HCT116 (cell line): ENCODE data around the gene KBTBD8. TPM values are rescaled to one million over a fixed set of nuclear protein-coding genes. Genes with fewer than 3 reads are reported as not detected.

ENCODE experiments used
- ATAC-seq: fragments of 200-7000 bp; cut with Tn5 transposase; 2 replicates; pipeline ENCODE4 v1.9.1; 2020; ENCODE audit warnings: mild to moderate bottlenecking, moderate library complexity
- BruUV-seq: library from RNA; stranded (reverse); fragments of 400-500 nt; replicated peaks from 2 replicates; lab custom pipeline; 2021; lab: Mats Ljungman, UMichigan
- CTCF ChIA-PET: fragments of 300-600 bp; sonication (Branson Sonifier 250); formaldehyde crosslinking; loops from one replicate; lab custom pipeline; 2021; ENCODE audit warnings: antibody characterized with exemption; lab: Charles Lee
- POLR2A ChIA-PET: fragments of 300-600, 350-600 bp; sonication (Branson Sonifier 250); formaldehyde crosslinking; loops from one replicate; lab custom pipeline; 2021; ENCODE audit warnings: antibody characterized with exemption; lab: Charles Lee
- RAD21 ChIA-PET, 2 experiments: fragments of 300-600 bp; sonication (Branson Sonifier 250); formaldehyde crosslinking; loops; one replicate each; lab custom pipeline; 2023; ENCODE audit warnings: low total read pairs in 2 of 2; ENCODE audit not compliant: uncharacterized antibody in 2 of 2, unreplicated experiment in 2 of 2, low non-redundant PET in 1 of 2; lab: Charles Lee
- DNase-seq: peaks from one replicate; pipeline ENCODE4 v3.0.0-alpha.2; 2010; ENCODE audit warnings: low read depth, low spot score
- H2AFZ ChIP-seq: fragments of 200-600 bp; shearing (Covaris generic), sonication (generic); 2 replicates; pipeline ENCODE4 v1.6.1; 2017; ENCODE audit warnings: low read depth, mixed run types, mixed read lengths, antibody characterized with exemption, low read length; ENCODE audit not compliant: poor library complexity, severe bottlenecking
- H3K27ac ChIP-seq: 2 replicates; pipeline ENCODE4 v1.5.1; 2012; ENCODE audit warnings: low read depth, low read length
- H3K27me3 ChIP-seq: fragments of 200-600 bp; sonication (generic); 2 replicates; pipeline ENCODE4 v1.6.1; 2016; ENCODE audit warnings: mixed run types, low read length, mixed read lengths; ENCODE audit not compliant: insufficient read depth
- H3K36me3 ChIP-seq, 2 experiments: fragments of 200-500 bp in 1 of 2; fragments of 200-600 bp in 1 of 2; sonication (Bioruptor generic) in 1 of 2; sonication (generic) in 1 of 2; 2 replicates each; pipeline versions ENCODE4 v1.5.1 to v1.6.1; 2014 to 2016; ENCODE audit warnings: low read length in 2 of 2, inconsistent platforms in 1 of 2, mixed read lengths in 1 of 2, mixed run types in 1 of 2; ENCODE audit not compliant: insufficient read depth in 2 of 2, control insufficient read depth in 1 of 2
- H3K4me1 ChIP-seq, 2 experiments: fragments of 200-600 bp in 1 of 2; sonication (generic) in 1 of 2; 2 replicates each; pipeline versions ENCODE4 v1.5.1 to v1.6.1; 2012 to 2017; ENCODE audit warnings: low read length in 2 of 2, inconsistent platforms in 1 of 2, mild to moderate bottlenecking in 1 of 2, mixed read lengths in 1 of 2, mixed run types in 1 of 2, moderate library complexity in 1 of 2; ENCODE audit not compliant: insufficient read depth in 2 of 2, control insufficient read depth in 1 of 2
- H3K4me2 ChIP-seq: fragments of 200-600 bp; sonication (generic); 2 replicates; pipeline ENCODE4 v1.6.1; 2017; ENCODE audit warnings: mixed run types, low read length, mixed read lengths
- H3K4me3 ChIP-seq, 2 experiments: fragments of 200-600 bp in 1 of 2; sonication (generic) in 1 of 2; replicated peaks in 1 of 2; 2 replicates each; pipeline ENCODE4 v1.5.1; 2011 to 2016; ENCODE audit warnings: low read length in 2 of 2, control low read depth in 1 of 2, low read depth in 1 of 2, mild to moderate bottlenecking in 1 of 2, mixed read lengths in 1 of 2, mixed run types in 1 of 2
- H3K79me2 ChIP-seq: fragments of 200-600 bp; sonication (generic); 2 replicates; pipeline ENCODE4 v1.6.1; 2017; ENCODE audit warnings: mild to moderate bottlenecking, mixed run types, low read length, moderate library complexity, mixed read lengths; ENCODE audit not compliant: insufficient read depth
- H3K9ac ChIP-seq: fragments of 200-600 bp; sonication (generic); 2 replicates; pipeline ENCODE4 v1.6.1; 2016; ENCODE audit warnings: low read length, mixed read lengths
- H3K9me2 ChIP-seq: fragments of 200-600 bp; sonication (generic), shearing (Covaris generic); 2 replicates; pipeline ENCODE4 v1.6.1; 2017; ENCODE audit warnings: mixed run types, mild to moderate bottlenecking, moderate library complexity; ENCODE audit not compliant: insufficient read depth
- H3K9me3 ChIP-seq, 2 experiments: fragments of 200-500 bp in 1 of 2; fragments of 200-600 bp in 1 of 2; sonication (Bioruptor generic) in 1 of 2; sonication (generic) in 1 of 2; 2 replicates each; pipeline ENCODE4 v1.6.1; 2014 to 2017; ENCODE audit warnings: low read length in 2 of 2, mixed read lengths in 2 of 2, inconsistent platforms in 1 of 2, low read depth in 1 of 2, mild to moderate bottlenecking in 1 of 2, mixed run types in 1 of 2, moderate library complexity in 1 of 2; ENCODE audit not compliant: control insufficient read depth in 1 of 2, insufficient read depth in 1 of 2
- H4K20me1 ChIP-seq: fragments of 200-600 bp; sonication (generic), shearing (Covaris generic); 2 replicates; pipeline ENCODE4 v1.6.1; 2017; ENCODE audit warnings: mixed run types, mild to moderate bottlenecking, moderate library complexity; ENCODE audit not compliant: insufficient read depth
- ATF3 ChIP-seq: IDR thresholded peaks from 2 replicates; pipeline ENCODE4 v1.6.1; 2012
- CEBPB ChIP-seq: IDR thresholded peaks from 2 replicates; pipeline ENCODE4 v1.6.1; 2012; ENCODE audit warnings: low read depth
- CTCF ChIP-seq, 3 experiments: fragments of 200-600 bp in 1 of 3; sonication (generic) in 1 of 3; IDR thresholded peaks in 2 of 3; conservative IDR thresholded peaks in 1 of 3; 2 replicates each; pipeline ENCODE4 v1.5.1; 2012 to 2017; ENCODE audit warnings: low read depth in 2 of 3, low read length in 2 of 3, antibody characterized with exemption in 1 of 3, borderline replicate concordance in 1 of 3, control low read depth in 1 of 3, mild to moderate bottlenecking in 1 of 3, mixed read lengths in 1 of 3, mixed run types in 1 of 3, moderate library complexity in 1 of 3; ENCODE audit not compliant: insufficient read depth in 1 of 3
- EGR1 ChIP-seq: IDR thresholded peaks from 2 replicates; pipeline ENCODE4 v1.6.1; 2012; ENCODE audit warnings: low read depth
- ELF1 ChIP-seq: IDR thresholded peaks from 2 replicates; pipeline ENCODE4 v1.6.1; 2012; ENCODE audit warnings: low read depth, borderline replicate concordance
- EZH2phosphoT487 ChIP-seq: fragments of 200-600 bp; IDR thresholded peaks from 2 replicates; pipeline ENCODE4 v1.6.1; 2018; ENCODE audit warnings: antibody characterized with exemption, borderline replicate concordance
- FOSL1 ChIP-seq: IDR thresholded peaks from 2 replicates; pipeline ENCODE4 v1.6.1; 2012; ENCODE audit warnings: low read depth
- JUND ChIP-seq: IDR thresholded peaks from 2 replicates; pipeline ENCODE4 v1.6.1; 2012
- POLR2A ChIP-seq: IDR thresholded peaks from 2 replicates; pipeline ENCODE4 v1.7.0; 2011; ENCODE audit warnings: borderline replicate concordance; ENCODE audit not compliant: insufficient read depth, insufficient read length; ENCODE audit errors: extremely low read depth
- POLR2AphosphoS5 ChIP-seq: IDR thresholded peaks from 2 replicates; pipeline ENCODE4 v1.6.1; 2011; ENCODE audit warnings: mild to moderate bottlenecking, low read depth, low read length, moderate library complexity
- RAD21 ChIP-seq: IDR thresholded peaks from 2 replicates; pipeline ENCODE4 v1.6.1; 2012; ENCODE audit warnings: low read depth, mild to moderate bottlenecking
- SIN3A ChIP-seq: IDR thresholded peaks from 2 replicates; pipeline ENCODE4 v1.6.1; 2012; ENCODE audit warnings: low read depth
- TCF7L2 ChIP-seq: IDR thresholded peaks from 2 replicates; pipeline ENCODE4 v1.7.0; 2011; ENCODE audit warnings: borderline replicate concordance, inconsistent platforms; ENCODE audit not compliant: insufficient read depth, insufficient read length; ENCODE audit errors: extremely low read depth
- YY1 ChIP-seq: IDR thresholded peaks from 2 replicates; pipeline ENCODE4 v1.6.1; 2011; ENCODE audit warnings: low read length, low read depth, moderate library complexity, mild to moderate bottlenecking; ENCODE audit not compliant: insufficient replicate concordance; ENCODE audit errors: extremely low read depth
- ZFX ChIP-seq: fragments of 450-650 bp; IDR thresholded peaks from 2 replicates; pipeline ENCODE4 v1.6.1; 2017
- ZNF274 ChIP-seq: fragments of 200-500 bp; sonication (Bioruptor generic); IDR thresholded peaks from 2 replicates; pipeline ENCODE4 v1.6.1; 2014; ENCODE audit warnings: mild to moderate bottlenecking, low read depth, low read length, inconsistent platforms
- intact Hi-C: fragments of 100-400 bp; cut with micrococcal nuclease; formaldehyde crosslinking; loops from 2 replicates; pipeline ENCODE4 v1.10.0; 2022
- total RNA-seq: library from RNA; stranded (reverse); gene quantifications from one replicate; pipeline ENCODE4 v1.2.1, GENCODE V29; 2021; ENCODE audit not compliant: unreplicated experiment
- TF ChIP-seq, protein P1 (sequence below): IDR thresholded peaks from 2 replicates; pipeline ENCODE4 v1.6.1; 2011; ENCODE audit warnings: mild to moderate bottlenecking, low read length, moderate library complexity; ENCODE audit not compliant: insufficient replicate concordance; ENCODE audit errors: extremely low read depth

Gene KBTBD8
- total RNA-seq, 1 experiment from 2014 or later, result 1.4 TPM

GRCh38 chr3:67001086-67001861 lies 3.2 kb downstream of the KBTBD8 start:
- H3K79me2 ChIP-seq, result no peaks in the 10 kb centered on the region
- no peak overlapping the region for H3K27ac ChIP-seq
- H3K4me3 ChIP-seq, result no peak overlapping the region
- BruUV-seq, result no TSS peak
- RAD21 ChIA-PET, result no interaction called here
- no peak for ATAC-seq
- H3K36me3 ChIP-seq, result no peaks in the 10 kb centered on the region
- no peaks in the 10 kb centered on the region for H3K27me3 ChIP-seq
- H4K20me1 ChIP-seq, result no peaks in the 10 kb centered on the region
- CTCF ChIA-PET, result no interaction called here
- POLR2A ChIA-PET, result no interaction called here
- no peak overlapping the region for H3K9ac ChIP-seq
- H3K4me1 ChIP-seq, result peaks cover 4 to 15% of the 10 kb centered on the region in 2 experiments; a peak in 3 of 4 replicates
- no peaks in the 10 kb centered on the region for H3K9me3 ChIP-seq
- TF ChIP-seq EGR1 (no peak), JUND (no peak)
- TF ChIP-seq, protein P1, sequence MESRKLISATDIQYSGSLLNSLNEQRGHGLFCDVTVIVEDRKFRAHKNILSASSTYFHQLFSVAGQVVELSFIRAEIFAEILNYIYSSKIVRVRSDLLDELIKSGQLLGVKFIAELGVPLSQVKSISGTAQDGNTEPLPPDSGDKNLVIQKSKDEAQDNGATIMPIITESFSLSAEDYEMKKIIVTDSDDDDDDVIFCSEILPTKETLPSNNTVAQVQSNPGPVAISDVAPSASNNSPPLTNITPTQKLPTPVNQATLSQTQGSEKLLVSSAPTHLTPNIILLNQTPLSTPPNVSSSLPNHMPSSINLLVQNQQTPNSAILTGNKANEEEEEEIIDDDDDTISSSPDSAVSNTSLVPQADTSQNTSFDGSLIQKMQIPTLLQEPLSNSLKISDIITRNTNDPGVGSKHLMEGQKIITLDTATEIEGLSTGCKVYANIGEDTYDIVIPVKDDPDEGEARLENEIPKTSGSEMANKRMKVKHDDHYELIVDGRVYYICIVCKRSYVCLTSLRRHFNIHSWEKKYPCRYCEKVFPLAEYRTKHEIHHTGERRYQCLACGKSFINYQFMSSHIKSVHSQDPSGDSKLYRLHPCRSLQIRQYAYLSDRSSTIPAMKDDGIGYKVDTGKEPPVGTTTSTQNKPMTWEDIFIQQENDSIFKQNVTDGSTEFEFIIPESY, result no peak
- intact Hi-C loops, result no loop called here
- no peaks in the 10 kb centered on the region for H3K9me2 ChIP-seq
- H2AFZ ChIP-seq, result no peak overlapping the region
- DNase-seq, result no peak
- no peak overlapping the region for H3K4me2 ChIP-seq

- no peak overlapping the region for H3K4me3 ChIP-seq
- no peaks in the 10 kb centered on the region for H3K9me2 ChIP-seq
- H4K20me1 ChIP-seq, result no peaks in the 10 kb centered on the region
- no peaks in the 10 kb centered on the region for H3K36me3 ChIP-seq
- no peak overlapping the region for H3K9ac ChIP-seq
- H2AFZ ChIP-seq, result no peak overlapping the region
- no peaks in the 10 kb centered on the region for H3K9me3 ChIP-seq
- no peak overlapping the region for H3K27ac ChIP-seq
- intact Hi-C loops, result no loop called here
- no peak for ATAC-seq
- ChIA-PET POLR2A (no interaction called here), RAD21 (no interaction called here), CTCF (no interaction called here)
- TF ChIP-seq YY1 (no peak), EZH2phosphoT487 (no peak), FOSL1 (no peak), ZNF274 (no peak), TCF7L2 (no peak), CEBPB (no peak), SIN3A (no peak), POLR2A (no peak), ZFX (no peak), POLR2AphosphoS5 (no peak), ELF1 (no peak), ATF3 (no peak), CTCF (IDR thresholded peaks at IDR 0.05 in 2 of 3, conservative IDR thresholded peaks at IDR 0.05 in 1 of 3; ENCODE audit: borderline replicate concordance in 1 of 3, insufficient read depth in 1 of 3, low read depth in 2 of 3, low read length in 2 of 3) (no peak), RAD21 (no peak)
- BruUV-seq, result no TSS peak
- H3K27me3 ChIP-seq, result no peaks in the 10 kb centered on the region
- no peaks in the 10 kb centered on the region for H3K79me2 ChIP-seq
- no peak for DNase-seq
- no peaks in the 10 kb centered on the region for H3K4me1 ChIP-seq
- H3K4me2 ChIP-seq, result no peak overlapping the region
Measured at GRCh38 chr3:67005974-67006373, 7.9 kb downstream of the KBTBD8 start.
